ENCODE data around the gene CLCN3. TPM values are rescaled to one million over a fixed set of nuclear protein-coding genes. Genes with fewer than 3 reads are reported as not detected.

CLCN3 gene
- total RNA-seq, 1 experiment from 2014 or later, result 42.1 TPM

DNA sequence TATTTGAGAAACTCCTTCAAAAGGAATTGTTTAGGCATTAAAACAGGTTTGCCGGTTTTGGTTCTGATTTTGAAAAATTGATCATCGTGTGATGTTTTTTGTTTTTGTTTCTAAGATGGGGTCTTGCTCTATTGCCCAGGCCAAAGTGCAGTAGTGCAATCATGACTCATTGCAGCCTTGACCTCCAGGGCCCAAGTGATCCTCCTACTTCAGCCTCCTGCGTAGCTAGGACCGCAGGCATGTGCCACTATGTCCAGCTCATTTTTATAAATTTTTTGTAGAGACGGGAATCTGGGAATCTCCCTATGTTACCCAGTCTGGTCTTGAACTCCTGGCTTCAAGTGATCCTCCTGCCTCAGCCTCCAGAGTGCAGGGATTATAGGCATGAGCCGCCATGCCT is 35.0 kb downstream of the CLCN3 start:
- no peaks in the 10 kb centered on the region for H3K9me3 Mint-ChIP-seq (ENCODE audit: unreplicated experiment)
- H3K27me3 Mint-ChIP-seq (ENCODE audit: insufficient read depth, unreplicated experiment), result no peaks in the 10 kb centered on the region
- Histone ChIP-seq H3K4me3 (ENCODE audit: low read depth, low read length) (no peak overlapping the region), H3K9me3 (no peaks in the 10 kb centered on the region), H3K4me1 (peaks cover 20% of the 10 kb centered on the region), H3K27me3 (replicated peaks; ENCODE audit: control insufficient read depth, insufficient read depth, low read length) (no peaks in the 10 kb centered on the region), H3K36me3 (ENCODE audit: control insufficient read depth, insufficient read depth, low read length) (no peaks in the 10 kb centered on the region)
- TF ChIP-seq, protein P1, sequence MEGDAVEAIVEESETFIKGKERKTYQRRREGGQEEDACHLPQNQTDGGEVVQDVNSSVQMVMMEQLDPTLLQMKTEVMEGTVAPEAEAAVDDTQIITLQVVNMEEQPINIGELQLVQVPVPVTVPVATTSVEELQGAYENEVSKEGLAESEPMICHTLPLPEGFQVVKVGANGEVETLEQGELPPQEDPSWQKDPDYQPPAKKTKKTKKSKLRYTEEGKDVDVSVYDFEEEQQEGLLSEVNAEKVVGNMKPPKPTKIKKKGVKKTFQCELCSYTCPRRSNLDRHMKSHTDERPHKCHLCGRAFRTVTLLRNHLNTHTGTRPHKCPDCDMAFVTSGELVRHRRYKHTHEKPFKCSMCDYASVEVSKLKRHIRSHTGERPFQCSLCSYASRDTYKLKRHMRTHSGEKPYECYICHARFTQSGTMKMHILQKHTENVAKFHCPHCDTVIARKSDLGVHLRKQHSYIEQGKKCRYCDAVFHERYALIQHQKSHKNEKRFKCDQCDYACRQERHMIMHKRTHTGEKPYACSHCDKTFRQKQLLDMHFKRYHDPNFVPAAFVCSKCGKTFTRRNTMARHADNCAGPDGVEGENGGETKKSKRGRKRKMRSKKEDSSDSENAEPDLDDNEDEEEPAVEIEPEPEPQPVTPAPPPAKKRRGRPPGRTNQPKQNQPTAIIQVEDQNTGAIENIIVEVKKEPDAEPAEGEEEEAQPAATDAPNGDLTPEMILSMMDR (IDR thresholded peaks at IDR 0.05; ENCODE audit: insufficient read depth in 1 of 2, low read depth in 1 of 2, low read length in 1 of 2, severe bottlenecking in 1 of 2, unreplicated experiment in 1 of 2), result no peak
- POLR2A ChIA-PET, result no interaction called here
- DNase-seq, result no peak
- no peaks in the 10 kb centered on the region for H3K4me1 Mint-ChIP-seq (ENCODE audit: low read depth, unreplicated experiment)
- peaks cover 8% of the 10 kb centered on the region for H3K36me3 Mint-ChIP-seq (ENCODE audit: insufficient read depth, unreplicated experiment)
- CTCF ChIA-PET, result no interaction called here
- intact Hi-C loops (cut with micrococcal nuclease; ENCODE audit: unreplicated experiment), result no loop called here
- no TSS peak for BruUV-seq (replicated peaks)
- no peak overlapping the region for H3K4me3 Mint-ChIP-seq (ENCODE audit: unreplicated experiment)
- no peak overlapping the region for H3K27ac Mint-ChIP-seq (ENCODE audit: unreplicated experiment)

DNA sequence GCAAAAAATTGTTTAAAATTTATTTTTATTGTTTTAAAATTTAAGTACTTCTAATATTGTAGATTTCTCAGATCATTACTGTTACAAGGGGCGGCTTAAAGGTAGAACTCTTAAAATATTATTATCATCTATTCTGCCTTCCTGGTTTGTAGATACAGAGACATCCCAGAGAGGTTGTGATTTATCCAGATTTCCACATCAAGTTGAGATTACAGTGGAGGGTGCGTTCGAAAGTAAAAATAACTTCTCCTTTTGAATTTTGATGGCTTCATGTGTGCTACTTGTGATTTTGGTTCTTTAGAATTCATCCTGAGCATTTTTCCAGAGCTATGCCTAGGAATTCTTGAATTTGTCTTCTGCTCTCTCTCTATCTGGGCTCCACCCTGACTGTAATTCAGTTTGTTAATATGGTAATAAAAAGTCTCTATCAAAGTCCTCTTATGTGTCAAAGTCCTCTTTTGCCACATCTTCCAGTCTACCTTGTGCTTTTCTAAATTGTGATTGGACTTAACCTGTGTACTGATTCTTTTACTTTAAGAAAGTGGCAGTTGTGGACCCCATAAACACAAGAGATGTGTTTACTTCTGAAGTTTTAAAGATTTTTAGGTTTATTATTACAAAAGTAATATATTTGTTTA is 37.2 kb downstream of the CLCN3 start:
- BruUV-seq (replicated peaks), result no TSS peak
- H3K9me3 ChIP-seq, result no peaks in the 10 kb centered on the region
- CTCF ChIA-PET, result no interaction called here
- POLR2A ChIA-PET, result no interaction called here
- H3K27me3 Mint-ChIP-seq (ENCODE audit: insufficient read depth, unreplicated experiment), result no peaks in the 10 kb centered on the region
- H3K27ac Mint-ChIP-seq (ENCODE audit: unreplicated experiment), result no peak overlapping the region
- H3K4me1 Mint-ChIP-seq (ENCODE audit: low read depth, unreplicated experiment), result no peaks in the 10 kb centered on the region
- H3K9me3 Mint-ChIP-seq (ENCODE audit: unreplicated experiment), result no peaks in the 10 kb centered on the region
- DNase-seq, result no peak
- no peaks in the 10 kb centered on the region for H3K27me3 ChIP-seq (replicated peaks; ENCODE audit: control insufficient read depth, insufficient read depth, low read length)
- H3K4me1 ChIP-seq, result peaks cover 20% of the 10 kb centered on the region
- TF ChIP-seq, protein P1 (IDR thresholded peaks at IDR 0.05; ENCODE audit: insufficient read depth in 1 of 2, low read depth in 1 of 2, low read length in 1 of 2, severe bottlenecking in 1 of 2, unreplicated experiment in 1 of 2), result no peak
- H3K36me3 ChIP-seq (ENCODE audit: control insufficient read depth, insufficient read depth, low read length), result no peaks in the 10 kb centered on the region
- H3K36me3 Mint-ChIP-seq (ENCODE audit: insufficient read depth, unreplicated experiment), result peaks cover 9% of the 10 kb centered on the region
- H3K4me3 Mint-ChIP-seq (ENCODE audit: unreplicated experiment), result no peak overlapping the region
- H3K4me3 ChIP-seq (ENCODE audit: low read depth, low read length), result no peak overlapping the region
- intact Hi-C loops (cut with micrococcal nuclease; ENCODE audit: unreplicated experiment), result no loop called here

DNA sequence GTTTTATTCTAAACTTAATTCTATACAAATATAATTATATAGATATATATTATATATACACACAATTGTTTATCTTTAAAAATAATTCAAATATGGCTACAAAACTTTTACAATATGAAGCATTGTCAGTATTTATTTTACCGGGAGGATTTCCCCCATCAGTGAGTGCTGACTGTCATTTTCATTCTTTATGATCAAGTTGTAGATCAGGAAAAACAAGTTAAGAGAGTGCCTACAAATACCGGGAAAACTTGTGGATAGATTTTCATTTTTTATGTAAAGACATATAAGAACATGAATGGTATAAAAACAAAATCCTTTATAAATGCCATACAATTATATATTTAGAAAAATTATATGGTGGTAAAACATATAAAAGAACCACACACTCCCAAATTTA is 37.8 kb downstream of the CLCN3 start:
- no peak overlapping the region for H3K4me3 Mint-ChIP-seq (ENCODE audit: unreplicated experiment)
- no peaks in the 10 kb centered on the region for H3K9me3 Mint-ChIP-seq (ENCODE audit: unreplicated experiment)
- Histone ChIP-seq H3K36me3 (ENCODE audit: control insufficient read depth, insufficient read depth, low read length) (no peaks in the 10 kb centered on the region), H3K9me3 (no peaks in the 10 kb centered on the region), H3K27me3 (replicated peaks; ENCODE audit: control insufficient read depth, insufficient read depth, low read length) (no peaks in the 10 kb centered on the region), H3K4me1 (peaks cover 20% of the 10 kb centered on the region), H3K4me3 (ENCODE audit: low read depth, low read length) (no peak overlapping the region)
- H3K27me3 Mint-ChIP-seq (ENCODE audit: insufficient read depth, unreplicated experiment), result no peaks in the 10 kb centered on the region
- no TSS peak for BruUV-seq (replicated peaks)
- H3K27ac Mint-ChIP-seq (ENCODE audit: unreplicated experiment), result peak overlapping the region; percentile 98
- no peaks in the 10 kb centered on the region for H3K4me1 Mint-ChIP-seq (ENCODE audit: low read depth, unreplicated experiment)
- no peak for DNase-seq
- H3K36me3 Mint-ChIP-seq (ENCODE audit: insufficient read depth, unreplicated experiment), result peaks cover 9% of the 10 kb centered on the region
- intact Hi-C loops (cut with micrococcal nuclease; ENCODE audit: unreplicated experiment), result no loop called here
- TF ChIP-seq, protein P1 (IDR thresholded peaks at IDR 0.05; ENCODE audit: insufficient read depth in 1 of 2, low read depth in 1 of 2, low read length in 1 of 2, severe bottlenecking in 1 of 2, unreplicated experiment in 1 of 2), result no peak
- ChIA-PET POLR2A (interaction anchor here (3.2 kb wide), 1 partner anchor 38 kb away, joined by 19 read pairs; the partner anchor contains the start of gene CLCN3), CTCF (no interaction called here)

Data from Caco-2 (cell line).